ENCODE results near the gene STRN. TPM values are rescaled to one million over a fixed set of nuclear protein-coding genes. Genes with fewer than 3 reads are reported as not detected.

Gene STRN
- total and polyA plus RNA-seq, 2 of the 13 experiments (the other 11 are each of a cell fraction or from before 2014, with no cell fraction given), result 10.4 to 19.3 TPM

GRCh38 chr2:36952748-36953197 is 13.6 kb downstream of the STRN start:
- no peak overlapping the region for H3K4me3 ChIP-seq (replicated peaks in 1 of 3; ENCODE audit: insufficient read depth in 1 of 3, low read depth in 2 of 3, low read length in 3 of 3)
- no peak for DNase-seq (ENCODE audit: low spot score)
- no TSS peak for BruUV-seq (replicated peaks)
- intact Hi-C loops (cut with micrococcal nuclease; ENCODE audit: unreplicated experiment), result no loop called here
- WGBS (ENCODE audit: low lambda C conversion rate), result 93% methylated on average over 3 of the region's 3 CpGs
- H3K27me3 ChIP-seq (ENCODE audit: control insufficient read depth in 1 of 2, insufficient read depth in 2 of 2, low read length in 2 of 2), result no peaks in the 10 kb centered on the region
- no peak for FAIRE-seq
- ATAC-seq, result no peak
- no peaks in the 10 kb centered on the region; the same call in 1 of the 2 replicates for H4K20me1 ChIP-seq (ENCODE audit: insufficient read depth, low read length)
- POLR2A ChIA-PET, result interaction anchor here (1.3 kb wide), 1 partner anchor 204 kb away, joined by 3 read pairs; the partner anchor contains the start of gene EIF2AK2
- no peak overlapping the region for H2AFZ ChIP-seq (ENCODE audit: low read length)
- H3K4me1 ChIP-seq (ENCODE audit: insufficient read depth, low read length), result peaks cover 16% of the 10 kb centered on the region
- H3K9me3 ChIP-seq (ENCODE audit: low read length), result no peaks in the 10 kb centered on the region
- 0 out of 5 replicates have a peak, but pooled peaks cover 0 to 3% of the 10 kb centered on the region in 2 experiments for H3K36me3 ChIP-seq (replicated peaks in 1 of 2; ENCODE audit: control insufficient read depth in 1 of 2, insufficient read depth in 2 of 2, low read length in 2 of 2)
- CTCF ChIA-PET (ENCODE audit: low intra/inter-chr PET ratio, low total read pairs), result no interaction called here
- peaks cover 12% of the 10 kb centered on the region for H3K79me2 ChIP-seq (ENCODE audit: insufficient read depth, low read length)
- H3K27ac ChIP-seq (ENCODE audit: extremely low read length, insufficient read depth, low read length), result no peak overlapping the region
- in situ Hi-C loops (cut with HindIII; ENCODE audit: extremely low pct_ligation_motif_present, low pct_unique_long_range_greater_than_20kb), result no loop called here
- H3K4me2 ChIP-seq (ENCODE audit: low read depth, low read length), result no peak overlapping the region
- no peak overlapping the region for H3K9ac ChIP-seq (ENCODE audit: insufficient read depth, low read depth, low read length)
- TF ChIP-seq ZNF12 (CRISPR knock-in tag; IDR thresholded peaks at IDR 0.05) (no peak), NFE2 (CRISPR knock-in tag; IDR thresholded peaks at IDR 0.05) (no peak), ZNF598 (CRISPR knock-in tag; IDR thresholded peaks at IDR 0.05; ENCODE audit: borderline replicate concordance) (no peak), CENPT (CRISPR knock-in tag; IDR thresholded peaks at IDR 0.05; ENCODE audit: low read depth) (no peak)

- Histone ChIP-seq H2AFZ (ENCODE audit: low read length) (no peak overlapping the region), H3K27ac (ENCODE audit: extremely low read length, insufficient read depth, low read length) (no peak overlapping the region), H3K79me2 (ENCODE audit: insufficient read depth, low read length) (peaks cover 12% of the 10 kb centered on the region), H3K9ac (ENCODE audit: insufficient read depth, low read depth, low read length) (no peak overlapping the region), H3K4me1 (ENCODE audit: insufficient read depth, low read length) (peaks cover 9% of the 10 kb centered on the region), H4K20me1 (ENCODE audit: insufficient read depth, low read length) (no peaks in the 10 kb centered on the region; the same call in 1 of the 2 replicates), H3K36me3 (replicated peaks in 1 of 2; ENCODE audit: control insufficient read depth in 1 of 2, insufficient read depth in 2 of 2, low read length in 2 of 2) (0 out of 5 replicates have a peak, but pooled peaks cover 0 to 3% of the 10 kb centered on the region in 2 experiments), H3K9me3 (ENCODE audit: low read length) (no peaks in the 10 kb centered on the region), H3K27me3 (ENCODE audit: control insufficient read depth in 1 of 2, insufficient read depth in 2 of 2, low read length in 2 of 2) (no peaks in the 10 kb centered on the region), H3K4me2 (ENCODE audit: low read depth, low read length) (no peak overlapping the region), H3K4me3 (replicated peaks in 1 of 3; ENCODE audit: insufficient read depth in 1 of 3, low read depth in 2 of 3, low read length in 3 of 3) (no peak overlapping the region)
- BruUV-seq (replicated peaks), result no TSS peak
- no peak for DNase-seq (ENCODE audit: low spot score)
- ChIA-PET POLR2A (no interaction called here), CTCF (ENCODE audit: low intra/inter-chr PET ratio, low total read pairs) (no interaction called here)
- WGBS (ENCODE audit: low lambda C conversion rate), result 95% methylated on average over 7 of the region's 7 CpGs
- intact Hi-C loops (cut with micrococcal nuclease; ENCODE audit: unreplicated experiment) (no loop called here), in situ Hi-C loops (cut with HindIII; ENCODE audit: extremely low pct_ligation_motif_present, low pct_unique_long_range_greater_than_20kb) (no loop called here)
- FAIRE-seq, result no peak
- no peak for ATAC-seq
- TF ChIP-seq MAFK (conservative IDR thresholded peaks at IDR 0.05 in 1 of 2, IDR thresholded peaks at IDR 0.05 in 1 of 2; ENCODE audit: low read length in 2 of 2) (no peak), ZSCAN5A (CRISPR knock-in tag; IDR thresholded peaks at IDR 0.05; ENCODE audit: borderline replicate concordance) (no peak), ZNF382 (CRISPR knock-in tag; IDR thresholded peaks at IDR 0.05; ENCODE audit: borderline replicate concordance) (no peak), BATF2 (CRISPR knock-in tag; IDR thresholded peaks at IDR 0.05) (no peak), ZBTB2 (CRISPR knock-in tag; IDR thresholded peaks at IDR 0.05; ENCODE audit: low read depth) (no peak), SIN3B (IDR thresholded peaks at IDR 0.05; ENCODE audit: low read length) (no peak), RFXANK (CRISPR knock-in tag; IDR thresholded peaks at IDR 0.05) (no peak), HIC2 (CRISPR knock-in tag; IDR thresholded peaks at IDR 0.05; ENCODE audit: low read depth) (no peak), ZNF383 (CRISPR knock-in tag; IDR thresholded peaks at IDR 0.05; ENCODE audit: borderline replicate concordance) (no peak), ZSCAN21 (CRISPR knock-in tag; IDR thresholded peaks at IDR 0.05; ENCODE audit: borderline replicate concordance) (no peak)
Observed at GRCh38 chr2:36951574-36951973, 14.8 kb downstream of the STRN start.
